Activated CD4-positive, alpha-beta T cell treated with anti-CD3 and anti-CD28 coated beads for 36 hours (primary cell): ENCODE measurements around the gene FSIP2. TPM values are rescaled to one million over a fixed set of nuclear protein-coding genes. Genes with fewer than 3 reads are reported as not detected.
"Not testable (repeated sequence)": the region's sequence is repeated elsewhere in the genome, so short reads cannot be mapped to it uniquely, and the experiment has no call there.

Source experiments
- ATAC-seq: fragments of 200-7000 bp; cut with Tn5 transposase; one replicate; pipeline ENCODE4 v1.10.0; 2021; ENCODE audit warnings: mild to moderate bottlenecking, moderate library complexity
- CTCF ChIA-PET: fragments of 350-600 bp; sonication (Branson Sonifier 250); formaldehyde crosslinking; loops from one replicate; lab custom pipeline; 2021; ENCODE audit warnings: antibody characterized with exemption; lab: Charles Lee
- POLR2A ChIA-PET: fragments of 350-600 bp; sonication (Branson Sonifier 250); formaldehyde crosslinking; loops from one replicate; lab custom pipeline; 2021; ENCODE audit warnings: antibody characterized with exemption, inconsistent platforms; lab: Charles Lee
- DNase-seq: peaks from one replicate; pipeline ENCODE4 v3.0.0-alpha.2; 2020
- H3K27ac Mint-ChIP-seq: one replicate; pipeline ENCODE4 v1.8.0; 2021; ENCODE audit warnings: mixed read lengths
- H3K27me3 Mint-ChIP-seq: one replicate; pipeline ENCODE4 v1.8.0; 2021; ENCODE audit warnings: mixed read lengths
- H3K36me3 Mint-ChIP-seq: one replicate; pipeline ENCODE4 v1.8.0; 2021; ENCODE audit warnings: low read depth, mixed read lengths
- H3K4me1 Mint-ChIP-seq: one replicate; pipeline ENCODE4 v1.8.0; 2021; ENCODE audit warnings: mixed read lengths
- H3K4me3 Mint-ChIP-seq: one replicate; pipeline ENCODE4 v1.8.0; 2021; ENCODE audit warnings: mild to moderate bottlenecking, moderate library complexity, mixed read lengths
- H3K9me3 Mint-ChIP-seq: one replicate; pipeline ENCODE4 v1.8.0; 2021; ENCODE audit warnings: low read depth, mixed read lengths
- intact Hi-C, 2 experiments: fragments of 100-400 bp; cut with DNase I in 1 of 2; cut with micrococcal nuclease in 1 of 2; formaldehyde crosslinking; loops; one replicate each; pipeline versions ENCODE4 v1.14.2 to v1.15.1; 2022 to 2024; cut with DNase I, micrococcal nuclease
- total RNA-seq, 2 experiments: library from RNA; stranded (reverse); gene quantifications; one replicate each; pipeline ENCODE4 v1.2.3, GENCODE V29; 2021

Gene FSIP2
- total RNA-seq, 2 experiments from 2014 or later = 0.05 to 0.28 TPM

GRCh38 chr2:185862657-185863398 lies 124.2 kb downstream of the FSIP2 start:
- CTCF ChIA-PET = no interaction called here
- POLR2A ChIA-PET = no interaction called here
- intact Hi-C loops = no loop called here
- no peaks in the 10 kb centered on the region for H3K4me1 Mint-ChIP-seq
- no peak for ATAC-seq
- peaks cover 9% of the 10 kb centered on the region for H3K9me3 Mint-ChIP-seq
- H3K27me3 Mint-ChIP-seq = no peaks in the 10 kb centered on the region
- H3K4me3 Mint-ChIP-seq = no peak overlapping the region
- H3K27ac Mint-ChIP-seq = no peak overlapping the region
- H3K36me3 Mint-ChIP-seq = peaks cover 4% of the 10 kb centered on the region
- no peak for DNase-seq

- CTCF ChIA-PET, H3K4me1 Mint-ChIP-seq, intact Hi-C loops, DNase-seq, ATAC-seq, H3K4me3 Mint-ChIP-seq, H3K27me3 Mint-ChIP-seq, H3K36me3 Mint-ChIP-seq, H3K9me3 Mint-ChIP-seq, POLR2A ChIA-PET, H3K27ac Mint-ChIP-seq: not testable (repeated sequence)
These were observed 126.1 kb downstream of the FSIP2 start for GRCh38 chr2:185864468-185865260.

GRCh38 chr2:185875136-185875931 lies 136.7 kb downstream of the FSIP2 start:
- no peaks in the 10 kb centered on the region for H3K4me1 Mint-ChIP-seq
- DNase-seq (no peak), ATAC-seq (no peak)
- H3K27me3 Mint-ChIP-seq = no peaks in the 10 kb centered on the region
- no peak overlapping the region for H3K27ac Mint-ChIP-seq
- POLR2A ChIA-PET = no interaction called here
- no peaks in the 10 kb centered on the region for H3K9me3 Mint-ChIP-seq
- intact Hi-C loops = no loop called here
- H3K36me3 Mint-ChIP-seq = no peaks in the 10 kb centered on the region
- no peak overlapping the region for H3K4me3 Mint-ChIP-seq
- CTCF ChIA-PET = no interaction called here

GRCh38 chr2:185876234-185876633 lies 137.6 kb downstream of the FSIP2 start:
- Mint-ChIP-seq H3K4me1 (no peaks in the 10 kb centered on the region), H3K4me3 (no peak overlapping the region), H3K27me3 (no peaks in the 10 kb centered on the region), H3K27ac (no peak overlapping the region), H3K9me3 (no peaks in the 10 kb centered on the region), H3K36me3 (no peaks in the 10 kb centered on the region)
- CTCF ChIA-PET = interaction anchor here (1.1 kb wide), 1 partner anchor 10 kb away, joined by 3 read pairs; no protein-coding TSS in a partner anchor
- ATAC-seq (no peak), DNase-seq (no peak)
- intact Hi-C loops = no loop called here
- POLR2A ChIA-PET = no interaction called here

GRCh38 chr2:185880396-185880795 lies 141.8 kb downstream of the FSIP2 start:
- no peak overlapping the region for H3K4me3 Mint-ChIP-seq
- ChIA-PET POLR2A (no interaction called here), CTCF (no interaction called here)
- H3K27me3 Mint-ChIP-seq = no peaks in the 10 kb centered on the region
- no peak for ATAC-seq
- H3K4me1 Mint-ChIP-seq = no peaks in the 10 kb centered on the region
- no peaks in the 10 kb centered on the region for H3K9me3 Mint-ChIP-seq
- intact Hi-C loops = no loop called here
- no peak overlapping the region for H3K27ac Mint-ChIP-seq
- no peaks in the 10 kb centered on the region for H3K36me3 Mint-ChIP-seq
- DNase-seq = no peak
